ENCODE data around the gene HHAT.

The HHAT gene

DNA sequence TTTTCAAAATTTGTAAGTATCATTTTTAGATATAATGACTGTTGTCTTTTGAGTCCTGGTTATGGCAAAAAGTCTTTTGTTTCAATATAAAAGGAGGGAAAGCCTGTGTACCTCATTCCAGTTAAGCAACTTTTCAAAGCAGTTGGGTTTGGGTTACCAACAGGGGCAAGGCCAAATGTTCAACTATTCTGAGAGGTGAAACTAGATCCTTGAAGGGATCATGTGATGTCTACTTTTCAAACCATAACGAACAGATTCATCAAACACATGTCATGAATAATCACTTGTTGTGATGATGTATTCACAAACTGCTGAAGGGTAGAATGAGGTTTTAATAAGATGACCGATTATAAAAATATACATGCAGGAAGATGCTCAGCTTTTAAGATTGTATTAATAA lies 171.3 kb downstream of the HHAT start:
- peak in 1 of 2 experiments; percentile 57 for DNase-seq

DNA sequence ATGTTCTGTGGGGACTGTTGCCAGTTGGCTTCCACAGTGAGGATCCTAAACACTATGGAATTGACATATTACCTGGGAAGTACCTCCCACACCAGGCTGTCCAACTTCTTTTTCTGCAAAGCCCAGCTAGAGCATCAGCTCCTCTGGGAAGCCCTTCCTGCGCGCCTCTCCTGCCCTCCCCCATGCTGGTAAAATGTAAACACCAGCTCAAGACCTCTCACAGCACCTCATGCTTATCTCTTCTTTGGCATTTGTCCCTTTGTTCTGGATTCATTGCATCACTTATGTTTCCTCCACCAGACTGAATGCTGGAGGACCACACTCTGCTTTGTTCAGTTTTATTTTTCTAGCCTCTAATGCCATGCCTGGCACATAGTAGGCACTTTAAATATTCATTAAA lies 172.1 kb downstream of the HHAT start:
- no peak for DNase-seq

DNA sequence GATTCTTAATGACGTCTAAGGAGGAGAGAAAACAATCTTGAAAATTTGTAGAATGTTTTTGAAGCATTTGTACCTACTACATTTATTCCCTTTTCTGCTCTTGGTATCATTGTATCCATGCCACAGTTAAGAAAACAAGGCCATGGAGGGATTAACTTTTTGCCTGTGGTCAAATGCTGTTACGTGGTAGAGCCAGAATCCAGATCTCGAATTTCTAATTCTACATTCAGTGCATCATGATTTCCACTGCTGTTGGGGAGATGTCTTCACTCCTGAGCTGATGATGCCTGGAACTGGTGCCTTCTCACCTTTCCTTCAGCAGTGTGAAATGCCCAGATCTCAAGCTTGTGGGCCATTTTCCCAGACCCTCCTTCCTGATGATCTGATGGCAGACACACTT lies 175.6 kb downstream of the HHAT start:
- DNase-seq = no peak

- no peak for DNase-seq
Measured at GRCh38 chr1:210505601-210506496, 177.1 kb downstream of the HHAT start.

- no peak for DNase-seq
Measured at GRCh38 chr1:210506689-210507088, 178.0 kb downstream of the HHAT start.

- peak; percentile 58 to 89 for DNase-seq
Measured at GRCh38 chr1:210516092-210516656, 187.5 kb downstream of the HHAT start.

GRCh38 chr1:210516697-210517459 lies 188.2 kb downstream of the HHAT start:
- DNase-seq = no peak

GRCh38 chr1:210523830-210524229 lies 195.1 kb downstream of the HHAT start:
- DNase-seq = no peak

DNA sequence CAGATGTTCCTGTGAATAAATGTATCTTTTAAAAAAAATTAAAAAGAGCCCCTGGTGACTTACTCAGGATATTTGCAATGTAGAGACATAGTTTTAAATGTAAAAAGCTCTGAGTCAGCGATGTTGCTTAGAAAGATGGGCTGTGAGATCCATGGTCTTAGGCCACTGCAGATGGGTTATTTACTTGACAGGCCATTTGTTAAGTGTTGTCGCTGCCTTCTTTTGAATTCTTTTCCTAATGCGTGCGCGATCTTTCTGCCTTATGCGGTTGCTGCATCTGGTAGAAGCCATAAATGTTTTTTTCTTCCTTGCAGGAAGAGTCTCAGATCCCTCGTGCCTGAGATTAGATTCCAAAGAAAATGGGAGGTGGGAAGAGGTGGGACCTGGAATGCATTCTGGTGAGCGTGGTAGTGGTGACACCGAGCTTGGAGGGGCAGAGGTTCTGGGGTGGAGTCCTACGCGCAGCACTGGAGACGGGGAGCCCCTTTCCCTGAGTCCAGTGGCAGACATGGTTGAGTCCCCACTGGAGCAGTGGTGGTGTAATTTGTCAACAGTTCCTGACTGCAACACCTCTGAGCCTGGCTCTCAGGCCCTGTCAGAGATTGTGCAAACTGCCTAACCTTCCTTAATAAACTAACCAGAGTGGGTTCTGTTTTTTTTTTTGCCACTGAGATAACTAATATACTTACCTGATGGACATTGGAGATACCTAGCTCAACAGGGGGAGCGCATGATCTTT lies 197.2 kb downstream of the HHAT start:
- DNase-seq = no peak

GRCh38 chr1:210527091-210527490 lies 198.4 kb downstream of the HHAT start:
- no peak for DNase-seq

- DNase-seq = no peak
Measured at GRCh38 chr1:210531475-210532222, 202.9 kb downstream of the HHAT start.

DNA sequence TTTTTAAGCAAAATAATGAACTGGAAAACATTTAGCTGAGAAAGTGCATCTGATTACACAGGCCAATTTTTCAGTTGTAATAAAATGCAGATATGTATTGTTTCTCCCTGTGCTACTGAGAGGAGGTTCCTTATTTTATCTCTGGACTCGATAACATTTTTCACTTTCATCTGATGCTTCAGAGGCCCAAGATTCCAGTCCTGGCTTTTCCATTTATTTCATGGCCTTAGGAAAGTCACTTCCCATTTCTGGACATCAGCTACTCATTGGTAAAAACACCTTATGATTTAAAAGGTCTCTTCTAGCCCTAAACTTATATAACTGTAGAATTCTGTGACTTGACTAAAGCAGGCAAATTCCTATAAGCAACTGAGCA lies 203.5 kb downstream of the HHAT start:
- DNase-seq = no peak

GRCh38 chr1:210535761-210536160 lies 207.1 kb downstream of the HHAT start:
- DNase-seq = no peak

DNA sequence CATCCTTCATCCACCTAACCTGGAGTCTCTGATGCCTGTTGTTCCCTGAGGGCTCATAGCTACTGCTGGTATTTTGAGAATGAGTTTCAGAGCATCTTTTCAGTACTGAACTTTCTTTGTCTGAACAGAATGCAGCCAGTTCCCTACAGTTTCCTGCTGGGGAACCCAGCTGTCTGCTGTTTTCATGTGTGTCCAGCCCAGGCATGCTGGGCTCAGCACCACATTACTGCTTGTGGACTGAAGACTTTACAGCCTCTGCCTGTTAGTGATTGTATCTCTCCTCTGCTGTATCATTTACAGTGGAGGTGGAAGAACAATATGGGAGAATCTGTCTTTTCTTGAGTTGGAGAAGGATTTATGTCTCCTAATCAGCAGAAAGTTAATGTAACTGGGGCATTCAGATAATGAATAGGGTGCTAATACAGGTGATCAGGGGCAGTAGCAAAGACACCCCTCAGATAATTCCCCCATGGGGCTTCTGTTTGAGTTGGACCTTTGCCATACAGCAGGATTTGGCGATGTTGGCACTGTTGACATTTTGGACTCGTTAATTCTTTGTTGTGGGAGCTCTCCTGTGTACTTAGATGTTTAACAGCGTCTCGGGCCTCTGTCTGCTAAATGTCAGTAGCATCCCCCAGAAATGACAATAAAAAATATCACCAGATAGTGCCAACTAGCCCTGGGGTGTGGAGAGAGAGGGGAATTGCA lies 207.7 kb downstream of the HHAT start:
- peak in 1 of 2 experiments; percentile 26 for DNase-seq

DNA sequence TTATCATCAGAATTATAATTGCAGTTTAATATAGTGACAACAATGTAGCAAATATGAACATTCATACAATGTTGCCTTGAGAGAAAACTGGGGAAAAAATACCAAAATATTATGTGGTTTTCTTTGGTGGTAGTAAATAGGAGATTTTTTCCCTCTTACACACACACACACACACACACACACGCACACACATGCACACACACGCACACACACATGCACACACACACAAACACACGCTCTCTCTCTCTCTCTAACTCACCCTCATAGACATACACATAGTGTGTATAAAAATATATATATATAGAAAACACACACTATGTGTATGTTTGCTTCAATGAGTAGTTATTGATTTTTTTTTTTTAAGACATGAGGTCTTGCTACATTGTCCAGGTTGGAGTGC lies 211.6 kb downstream of the HHAT start:
- DNase-seq = no peak

DNA sequence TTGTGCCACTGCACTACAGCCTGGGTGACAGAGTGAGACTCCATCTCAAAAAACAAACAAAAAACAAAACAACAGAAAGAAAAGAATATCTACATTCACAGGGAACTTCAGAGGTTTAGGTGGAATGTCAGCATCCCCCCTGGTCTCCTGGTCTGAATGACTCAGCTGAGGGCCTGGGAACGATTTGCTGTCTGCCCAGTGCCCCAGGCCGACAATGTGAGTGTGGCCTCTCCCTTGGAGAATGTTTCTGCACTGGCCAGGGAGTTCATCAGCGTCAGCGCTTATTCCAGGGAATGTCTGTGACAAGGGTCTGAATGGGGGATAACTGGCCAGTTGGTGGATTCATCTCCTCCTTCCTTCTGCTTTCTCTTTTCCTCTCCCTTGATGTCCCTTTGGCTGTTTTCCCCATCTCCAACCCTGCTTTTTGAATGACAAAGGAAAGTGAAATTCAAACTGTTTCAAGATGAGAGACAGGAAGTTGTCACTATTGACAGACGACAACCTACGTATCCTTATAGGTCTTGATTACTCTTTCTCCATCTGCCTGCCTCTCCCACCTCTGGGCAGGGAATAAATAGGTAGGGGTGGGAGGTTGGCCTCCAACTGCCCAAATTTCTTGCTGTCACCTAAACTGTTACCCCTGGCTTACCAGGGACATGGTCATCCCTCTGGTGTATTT lies 213.1 kb downstream of the HHAT start:
- DNase-seq = no peak

DNA sequence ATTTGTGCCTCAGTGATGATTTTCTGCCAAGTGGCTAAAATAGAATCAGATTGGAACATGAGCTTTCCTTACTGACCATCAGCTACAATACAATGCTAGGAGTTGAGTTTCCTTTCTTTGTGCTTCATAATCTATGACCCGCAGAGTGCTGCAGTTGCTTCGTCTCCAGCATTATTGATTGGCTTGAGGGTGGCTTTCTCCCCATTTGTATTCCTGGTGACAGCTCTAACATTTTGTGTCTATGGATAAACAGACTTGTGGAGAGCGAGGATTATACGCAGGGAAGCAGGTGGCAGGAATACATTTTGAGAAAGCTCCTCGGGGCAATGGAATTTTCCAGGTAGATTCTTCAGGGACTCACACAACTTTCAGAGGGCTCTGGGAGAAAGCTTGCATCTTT lies 223.2 kb downstream of the HHAT start:
- no peak for DNase-seq

GRCh38 chr1:210553711-210554110 lies 225.0 kb downstream of the HHAT start:
- no peak for DNase-seq

GRCh38 chr1:210554382-210554781 lies 225.7 kb downstream of the HHAT start:
- DNase-seq = no peak

GRCh38 chr1:210556475-210556874 lies 227.8 kb downstream of the HHAT start:
- DNase-seq = no peak

- DNase-seq = no peak
Measured at GRCh38 chr1:210557426-210558077, 228.8 kb downstream of the HHAT start.
